ENCODE data around the gene FMNL2.

DNA sequence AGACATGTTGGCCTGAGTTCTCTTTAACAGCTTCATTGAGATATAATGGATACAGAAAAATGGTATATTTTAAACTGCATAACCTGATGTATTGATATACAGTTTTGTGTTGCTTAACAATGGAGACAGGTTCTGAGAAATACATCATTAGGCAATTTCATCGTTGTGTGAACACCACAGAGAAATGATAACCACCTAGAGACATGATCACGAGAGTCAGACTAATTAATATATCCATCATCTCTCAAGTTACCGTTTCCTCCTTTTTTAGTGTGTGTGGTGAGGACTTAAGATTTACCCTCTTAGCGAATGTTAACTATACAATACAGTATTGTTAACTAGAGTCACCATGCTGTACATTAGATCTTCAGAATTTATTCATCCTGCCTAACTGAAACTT lies 178.1 kb downstream of the FMNL2 start:
- TF ChIP-seq, protein P1, sequence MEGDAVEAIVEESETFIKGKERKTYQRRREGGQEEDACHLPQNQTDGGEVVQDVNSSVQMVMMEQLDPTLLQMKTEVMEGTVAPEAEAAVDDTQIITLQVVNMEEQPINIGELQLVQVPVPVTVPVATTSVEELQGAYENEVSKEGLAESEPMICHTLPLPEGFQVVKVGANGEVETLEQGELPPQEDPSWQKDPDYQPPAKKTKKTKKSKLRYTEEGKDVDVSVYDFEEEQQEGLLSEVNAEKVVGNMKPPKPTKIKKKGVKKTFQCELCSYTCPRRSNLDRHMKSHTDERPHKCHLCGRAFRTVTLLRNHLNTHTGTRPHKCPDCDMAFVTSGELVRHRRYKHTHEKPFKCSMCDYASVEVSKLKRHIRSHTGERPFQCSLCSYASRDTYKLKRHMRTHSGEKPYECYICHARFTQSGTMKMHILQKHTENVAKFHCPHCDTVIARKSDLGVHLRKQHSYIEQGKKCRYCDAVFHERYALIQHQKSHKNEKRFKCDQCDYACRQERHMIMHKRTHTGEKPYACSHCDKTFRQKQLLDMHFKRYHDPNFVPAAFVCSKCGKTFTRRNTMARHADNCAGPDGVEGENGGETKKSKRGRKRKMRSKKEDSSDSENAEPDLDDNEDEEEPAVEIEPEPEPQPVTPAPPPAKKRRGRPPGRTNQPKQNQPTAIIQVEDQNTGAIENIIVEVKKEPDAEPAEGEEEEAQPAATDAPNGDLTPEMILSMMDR (IDR thresholded peaks at IDR 0.05): no peak
- TF ChIP-seq POLR2A (IDR thresholded peaks at IDR 0.05) (no peak), POLR2AphosphoS5 (IDR thresholded peaks at IDR 0.05) (no peak), EP300 (IDR thresholded peaks at IDR 0.05) (no peak)

Measured in stomach (tissue), 4 donors.